Activated naive CD8-positive, alpha-beta T cell treated with anti-CD3 and anti-CD28 coated beads, Interleukin-2, amount 10 ng/mL, durations not matched to agents 7 days and 5 days (primary cell): ENCODE data around the gene MCM6. TPM values are rescaled to one million over a fixed set of nuclear protein-coding genes. Genes with fewer than 3 reads are reported as not detected.
"Not testable (repeated sequence)": the region's sequence is repeated elsewhere in the genome, so short reads cannot be mapped to it uniquely, and the experiment has no call there.

Source experiments
- ATAC-seq: fragments of 150-1000 bp; cut with Tn5 transposase; one replicate; pipeline ENCODE4 v1.10.0; 2021; ENCODE audit warnings: low read depth, moderate library complexity
- POLR2A ChIA-PET: fragments of 350-600 bp; sonication (Branson Sonifier 250); formaldehyde crosslinking; loops from one replicate; lab custom pipeline; 2021; ENCODE audit warnings: antibody characterized with exemption; lab: Charles Lee
- DNase-seq: peaks from one replicate; pipeline ENCODE4 v3.0.0; 2021
- H3K27ac Mint-ChIP-seq: one replicate; pipeline ENCODE4 v1.8.0; 2022; ENCODE audit warnings: mild to moderate bottlenecking, mixed read lengths
- H3K27me3 Mint-ChIP-seq: one replicate; pipeline ENCODE4 v1.8.0; 2022; ENCODE audit warnings: mild to moderate bottlenecking, moderate library complexity, mixed read lengths
- H3K36me3 Mint-ChIP-seq: one replicate; pipeline ENCODE4 v1.8.0; 2021; ENCODE audit warnings: mild to moderate bottlenecking, mixed read lengths
- H3K4me1 Mint-ChIP-seq: one replicate; pipeline ENCODE4 v1.8.0; 2021; ENCODE audit warnings: mixed read lengths
- H3K4me3 Mint-ChIP-seq: one replicate; pipeline ENCODE4 v1.8.0; 2022; ENCODE audit warnings: mild to moderate bottlenecking, moderate library complexity, mixed read lengths
- H3K9me3 Mint-ChIP-seq: one replicate; pipeline ENCODE4 v1.8.0; 2021; ENCODE audit warnings: mixed read lengths
- total RNA-seq, 2 experiments: library from RNA; stranded (reverse); gene quantifications; one replicate each; pipeline ENCODE4 v1.2.3, GENCODE V29; 2021

The MCM6 gene
- total RNA-seq, 2 experiments from 2014 or later, result 107 to 109 TPM

DNA sequence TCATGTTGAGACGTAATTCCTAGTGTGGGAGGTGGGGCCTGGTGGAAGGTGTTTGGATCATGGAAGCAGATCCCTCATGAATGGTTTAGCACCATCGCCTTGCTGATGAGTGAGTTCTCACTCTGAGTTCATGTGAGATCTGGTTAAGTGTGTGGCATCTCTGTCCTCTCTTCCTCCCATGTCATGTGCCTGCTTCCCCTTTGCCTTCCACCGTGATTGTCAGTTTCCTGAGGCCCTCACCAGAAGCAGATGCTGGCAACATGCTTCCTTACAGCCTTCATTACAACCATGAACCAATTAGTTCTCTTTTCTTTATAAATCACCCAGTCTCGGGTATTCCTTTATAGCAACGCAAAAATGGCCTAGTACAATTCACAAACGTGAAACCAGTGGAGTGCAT is 14.6 kb upstream of the MCM6 start:
- Mint-ChIP-seq H3K27ac (no peak overlapping the region), H3K4me1 (peaks cover 21% of the 10 kb centered on the region), H3K9me3 (peaks cover 4% of the 10 kb centered on the region), H3K27me3 (no peaks in the 10 kb centered on the region), H3K36me3 (peaks cover 7% of the 10 kb centered on the region), H3K4me3 (no peak overlapping the region)
- POLR2A ChIA-PET, result no interaction called here
- DNase-seq (no peak), ATAC-seq (no peak)

GRCh38 chr2:135890149-135890548 is 13.9 kb upstream of the MCM6 start:
- ATAC-seq, result no peak
- peaks cover 7% of the 10 kb centered on the region for H3K36me3 Mint-ChIP-seq
- DNase-seq, result no peak
- H3K4me1 Mint-ChIP-seq, result peaks cover 21% of the 10 kb centered on the region
- H3K4me3 Mint-ChIP-seq, result no peak overlapping the region
- H3K9me3 Mint-ChIP-seq, result peaks cover 4% of the 10 kb centered on the region
- H3K27me3 Mint-ChIP-seq, result no peaks in the 10 kb centered on the region
- no peak overlapping the region for H3K27ac Mint-ChIP-seq
- POLR2A ChIA-PET, result no interaction called here

GRCh38 chr2:135888587-135888986 is 12.3 kb upstream of the MCM6 start:
- POLR2A ChIA-PET, result interaction anchor here (2.0 kb wide), 1 partner anchor 13 kb away, joined by 15 read pairs; the partner anchor contains the start of gene MCM6

DNA sequence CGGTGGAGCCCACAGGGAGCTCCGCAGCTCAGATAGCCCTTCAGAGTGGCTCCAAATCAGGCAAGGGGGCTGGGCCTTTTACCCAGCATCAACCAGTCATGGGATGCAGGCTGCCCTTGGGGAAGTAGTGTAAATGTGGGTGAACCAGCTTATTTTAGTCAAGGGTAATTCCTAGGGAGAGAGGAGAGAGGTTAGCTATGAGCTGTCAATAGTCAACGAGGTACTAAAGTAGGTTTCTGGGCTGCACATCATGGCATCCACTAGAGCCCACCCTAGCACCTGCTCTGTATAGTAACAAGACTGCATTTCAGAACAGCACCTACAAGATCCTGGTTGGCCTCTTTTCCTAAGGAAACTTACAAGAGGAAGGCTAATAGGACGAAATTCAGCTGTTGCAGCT is 9.5 kb upstream of the MCM6 start:
- Mint-ChIP-seq H3K27me3 (peaks cover 4% of the 10 kb centered on the region), H3K27ac (no peak overlapping the region), H3K4me1 (peaks cover 12% of the 10 kb centered on the region), H3K9me3 (peaks cover 4% of the 10 kb centered on the region), H3K4me3 (no peak overlapping the region), H3K36me3 (peaks cover 6% of the 10 kb centered on the region)
- DNase-seq (no peak), ATAC-seq (no peak)
- POLR2A ChIA-PET, result interaction anchor here (1.2 kb wide), 1 partner anchor 9 kb away, joined by 4 read pairs; the partner anchor contains the start of gene MCM6

More at GRCh38 chr2:135888587-135888986, 12.3 kb upstream of the MCM6 start:
- H3K27ac Mint-ChIP-seq, result peak overlapping the region; percentile 68
- not testable (repeated sequence) for H3K9me3 Mint-ChIP-seq, H3K27me3 Mint-ChIP-seq, H3K4me3 Mint-ChIP-seq, DNase-seq, ATAC-seq, H3K36me3 Mint-ChIP-seq
- H3K4me1 Mint-ChIP-seq, result peaks cover 21% of the 10 kb centered on the region

GRCh38 chr2:135882415-135882814 is 6.2 kb upstream of the MCM6 start:
- Mint-ChIP-seq H3K4me1 (peaks cover 5% of the 10 kb centered on the region), H3K4me3 (no peak overlapping the region), H3K36me3 (no peaks in the 10 kb centered on the region), H3K9me3 (no peaks in the 10 kb centered on the region), H3K27ac (no peak overlapping the region), H3K27me3 (peaks cover 4% of the 10 kb centered on the region)
- POLR2A ChIA-PET, result no interaction called here
- DNase-seq (no peak), ATAC-seq (no peak)

GRCh38 chr2:135876770-135877169 is 527 bp upstream of the MCM6 start:
- peaks cover 20% of the 10 kb centered on the region for H3K36me3 Mint-ChIP-seq
- peak overlapping the region; percentile 93 for H3K4me3 Mint-ChIP-seq

GRCh38 chr2:135875491-135876065 is 665 bp downstream of the MCM6 start:
- no peaks in the 10 kb centered on the region for H3K27me3 Mint-ChIP-seq
- POLR2A ChIA-PET, result interaction anchor here (0.6 to 3.0 kb wide), 24 partner anchors 9 to 509 kb away, joined by 3 to 21 read pairs (median 5); no protein-coding TSS in a partner anchor
- H3K36me3 Mint-ChIP-seq, result peaks cover 31% of the 10 kb centered on the region
- peaks cover 41% of the 10 kb centered on the region for H3K4me1 Mint-ChIP-seq
- H3K4me3 Mint-ChIP-seq, result peak overlapping the region; percentile 94
- peak overlapping the region; percentile 94 for H3K27ac Mint-ChIP-seq
- no peaks in the 10 kb centered on the region for H3K9me3 Mint-ChIP-seq
- ATAC-seq, result peak; percentile 70
- DNase-seq, result peak; percentile 76

More at GRCh38 chr2:135876770-135877169, 527 bp upstream of the MCM6 start:
- Mint-ChIP-seq H3K27ac (peak overlapping the region; percentile 95), H3K4me1 (peaks cover 32% of the 10 kb centered on the region)
- H3K9me3 Mint-ChIP-seq, H3K27me3 Mint-ChIP-seq, DNase-seq: not testable (repeated sequence)
- POLR2A ChIA-PET, result interaction anchor here (0.6 to 3.0 kb wide), 14 partner anchors 9 to 507 kb away, joined by 3 to 21 read pairs (median 4); no protein-coding TSS in a partner anchor
- peak; percentile 5 for ATAC-seq

DNA sequence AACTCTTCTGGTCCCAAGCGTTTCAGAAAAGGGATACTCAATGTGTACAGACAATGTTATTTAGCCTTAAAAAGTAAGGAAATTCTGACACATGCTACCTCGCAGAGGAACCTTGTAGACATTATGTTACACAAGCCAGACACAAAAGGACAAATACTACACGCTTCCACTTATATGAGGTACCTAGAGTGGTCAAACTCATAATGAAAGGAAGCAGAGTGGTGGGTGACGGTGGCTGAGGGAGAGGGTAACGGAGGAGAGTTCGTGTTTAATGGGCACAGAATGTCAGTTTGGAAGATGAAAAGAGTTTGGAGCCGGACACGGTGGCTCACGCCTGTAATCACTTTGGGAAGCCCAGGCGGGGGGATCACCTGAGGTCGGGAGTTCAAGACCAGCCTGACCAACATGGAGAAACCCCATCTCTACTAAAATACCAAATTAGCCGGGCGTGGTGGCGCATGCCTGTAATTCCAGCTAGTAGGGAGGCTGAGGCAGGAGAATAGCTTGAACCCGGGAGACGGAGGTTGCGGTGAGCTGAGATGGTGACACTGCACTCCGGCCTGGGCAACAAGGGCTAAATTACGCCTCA is 1.4 kb downstream of the MCM6 start:
- H3K4me1 Mint-ChIP-seq, result peaks cover 42% of the 10 kb centered on the region
- no peaks in the 10 kb centered on the region for H3K27me3 Mint-ChIP-seq
- H3K4me3 Mint-ChIP-seq, result peak overlapping the region; percentile 94
- no peak for ATAC-seq
- POLR2A ChIA-PET, result interaction anchor here (0.6 to 3.0 kb wide), 19 partner anchors 8 to 509 kb away, joined by 3 to 21 read pairs (median 5); no protein-coding TSS in a partner anchor
- DNase-seq, result no peak
- H3K9me3 Mint-ChIP-seq, result no peaks in the 10 kb centered on the region
- H3K36me3 Mint-ChIP-seq, result peaks cover 36% of the 10 kb centered on the region
- H3K27ac Mint-ChIP-seq, result peak overlapping the region; percentile 85

DNA sequence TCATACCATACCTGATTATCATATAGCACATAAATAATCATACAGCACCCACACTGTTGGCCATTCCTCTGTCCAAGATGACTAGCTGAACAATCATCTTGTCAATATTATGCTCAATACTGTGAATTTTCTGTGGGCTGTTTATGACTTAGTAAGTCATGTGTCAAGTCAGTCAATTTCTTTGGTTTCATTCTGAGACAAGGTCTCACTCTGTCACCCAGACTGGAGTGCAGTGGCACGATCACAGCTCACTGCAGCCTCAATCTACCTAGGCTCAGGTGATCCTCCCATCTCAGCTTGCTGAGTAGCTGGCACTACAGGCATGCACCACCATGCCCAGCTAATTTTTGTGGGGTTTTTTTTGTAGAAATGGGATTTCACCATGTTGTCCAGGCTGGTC is 5.7 kb downstream of the MCM6 start:
- Mint-ChIP-seq H3K4me1 (peaks cover 46% of the 10 kb centered on the region), H3K4me3 (no peak overlapping the region), H3K27ac (no peak overlapping the region), H3K27me3 (no peaks in the 10 kb centered on the region), H3K9me3 (no peaks in the 10 kb centered on the region), H3K36me3 (peaks cover 50% of the 10 kb centered on the region)
- DNase-seq, result no peak
- POLR2A ChIA-PET, result no interaction called here
- no peak for ATAC-seq

DNA sequence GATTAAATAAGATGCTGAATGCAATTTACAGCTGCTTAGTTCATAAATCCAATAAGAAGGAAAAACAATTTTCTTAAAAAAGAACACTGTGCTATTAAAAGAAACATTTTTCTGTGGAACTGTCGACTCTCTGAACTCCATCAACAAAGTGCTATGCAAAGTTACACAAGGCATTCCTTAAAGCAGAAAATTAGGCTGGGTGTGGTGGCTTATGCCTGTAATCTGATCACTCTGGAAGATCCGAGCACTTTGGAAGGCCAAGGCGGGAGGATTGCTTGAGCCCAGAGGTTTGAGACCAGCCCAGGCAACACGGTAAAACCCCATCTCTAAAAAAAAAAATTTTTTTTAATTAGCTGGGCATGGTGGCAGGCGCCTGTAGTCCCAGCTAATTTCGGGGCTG is 13.0 kb downstream of the MCM6 start:
- no peak for DNase-seq
- Mint-ChIP-seq H3K9me3 (no peaks in the 10 kb centered on the region), H3K4me1 (peaks cover 19% of the 10 kb centered on the region), H3K27ac (no peak overlapping the region), H3K4me3 (no peak overlapping the region), H3K36me3 (peaks cover 54% of the 10 kb centered on the region), H3K27me3 (no peaks in the 10 kb centered on the region)
- ATAC-seq, result no peak
- POLR2A ChIA-PET, result interaction anchor here (0.6 to 2.0 kb wide), 4 partner anchors 13 to 441 kb away, joined by 3 to 7 read pairs (median 4); partner anchors contain the start of gene MCM6

GRCh38 chr2:135862718-135863117 is 13.5 kb downstream of the MCM6 start:
- no peak for ATAC-seq
- no peak overlapping the region for H3K4me3 Mint-ChIP-seq
- H3K9me3 Mint-ChIP-seq, result no peaks in the 10 kb centered on the region
- H3K27ac Mint-ChIP-seq, result no peak overlapping the region
- H3K36me3 Mint-ChIP-seq, result peaks cover 55% of the 10 kb centered on the region
- H3K27me3 Mint-ChIP-seq, result no peaks in the 10 kb centered on the region
- POLR2A ChIA-PET, result interaction anchor here (0.6 to 1.3 kb wide), 2 partner anchors 13 to 83 kb away, joined by 3 read pairs; partner anchors contain the start of gene MCM6
- peaks cover 17% of the 10 kb centered on the region for H3K4me1 Mint-ChIP-seq
- no peak for DNase-seq

GRCh38 chr2:135853401-135853800 is 22.8 kb downstream of the MCM6 start:
- POLR2A ChIA-PET, result interaction anchor here (1.0 kb wide), 1 partner anchor 14 kb away, joined by 3 read pairs; no protein-coding TSS in a partner anchor
- Mint-ChIP-seq H3K4me3 (no peak overlapping the region), H3K4me1 (peaks cover 4% of the 10 kb centered on the region), H3K27ac (no peak overlapping the region), H3K9me3 (no peaks in the 10 kb centered on the region), H3K36me3 (peaks cover 44% of the 10 kb centered on the region), H3K27me3 (no peaks in the 10 kb centered on the region)
- DNase-seq (no peak), ATAC-seq (no peak)

- DNase-seq (no peak), ATAC-seq (no peak)
- H3K36me3 Mint-ChIP-seq, result peaks cover 42% of the 10 kb centered on the region
- H3K27me3 Mint-ChIP-seq, result no peaks in the 10 kb centered on the region
- H3K4me3 Mint-ChIP-seq, result no peak overlapping the region
- no peak overlapping the region for H3K27ac Mint-ChIP-seq
- no peaks in the 10 kb centered on the region for H3K9me3 Mint-ChIP-seq
- POLR2A ChIA-PET, result no interaction called here
- peaks cover 3% of the 10 kb centered on the region for H3K4me1 Mint-ChIP-seq
Observed at GRCh38 chr2:135851858-135852257, 24.4 kb downstream of the MCM6 start.
